HG03103 (cell line): ENCODE measurements around the gene JAKMIP2.

Experiments
- ATAC-seq: cut with Tn5 transposase; IDR thresholded peaks from one replicate; pipeline ENCODE4 v1.9.1; 2021; ENCODE audit warnings: low read depth; ENCODE audit not compliant: unreplicated experiment

JAKMIP2 gene

GRCh38 chr5:147791181-147791580 is 8.7 kb upstream of the JAKMIP2 start:
- ATAC-seq = no peak

GRCh38 chr5:147789820-147790219 is 7.3 kb upstream of the JAKMIP2 start:
- ATAC-seq = no peak

- ATAC-seq = no peak
Observed at GRCh38 chr5:147788023-147788422, 5.5 kb upstream of the JAKMIP2 start.

- ATAC-seq = no peak
Observed at GRCh38 chr5:147786142-147786541, 3.6 kb upstream of the JAKMIP2 start.

GRCh38 chr5:147784146-147784987 is 1.8 kb upstream of the JAKMIP2 start:
- no peak for ATAC-seq

- no peak for ATAC-seq
Observed at GRCh38 chr5:147780924-147781573, 1.5 kb downstream of the JAKMIP2 start.

GRCh38 chr5:147779694-147780093 is 2.8 kb downstream of the JAKMIP2 start:
- ATAC-seq = no peak

GRCh38 chr5:147776989-147777388 is 5.5 kb downstream of the JAKMIP2 start:
- no peak for ATAC-seq

- no peak for ATAC-seq
Observed at GRCh38 chr5:147773587-147773986, 8.9 kb downstream of the JAKMIP2 start.

- no peak for ATAC-seq
Observed at GRCh38 chr5:147773139-147773538, 9.4 kb downstream of the JAKMIP2 start.

- no peak for ATAC-seq
Observed at GRCh38 chr5:147767048-147767447, 15.5 kb downstream of the JAKMIP2 start.

- ATAC-seq = no peak
Observed at GRCh38 chr5:147763791-147764525, 18.6 kb downstream of the JAKMIP2 start.

GRCh38 chr5:147760086-147760875 is 22.2 kb downstream of the JAKMIP2 start:
- ATAC-seq = no peak

GRCh38 chr5:147759441-147759840 is 23.1 kb downstream of the JAKMIP2 start:
- no peak for ATAC-seq

- no peak for ATAC-seq
Observed at GRCh38 chr5:147756566-147756965, 26.0 kb downstream of the JAKMIP2 start.

GRCh38 chr5:147754372-147755122 is 28.0 kb downstream of the JAKMIP2 start:
- no peak for ATAC-seq

GRCh38 chr5:147753765-147754164 is 28.8 kb downstream of the JAKMIP2 start:
- ATAC-seq = no peak

- no peak for ATAC-seq
Observed at GRCh38 chr5:147752666-147753290, 29.8 kb downstream of the JAKMIP2 start.

GRCh38 chr5:147752033-147752432 is 30.5 kb downstream of the JAKMIP2 start:
- ATAC-seq = no peak
